ENCODE measurements around the gene RINT1.

The RINT1 gene

DNA sequence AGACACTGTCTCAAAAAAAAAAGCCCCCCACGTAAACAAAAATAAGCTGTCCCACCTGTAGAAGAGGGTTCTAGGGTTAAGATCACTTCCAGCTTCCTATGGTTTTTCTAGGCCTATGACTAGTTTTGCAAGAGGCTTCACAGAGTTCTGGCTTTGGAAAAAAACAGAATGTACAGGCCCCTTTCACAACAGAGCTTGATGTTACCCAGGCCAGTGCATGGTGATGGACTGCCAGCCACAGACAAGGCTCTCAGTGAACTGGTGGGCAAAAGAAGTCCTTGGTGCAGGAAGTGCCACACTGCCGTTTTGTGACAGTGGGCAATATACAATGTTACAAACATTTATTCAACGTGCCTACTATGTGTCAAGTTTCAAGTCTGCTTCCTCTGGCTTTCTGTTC lies 67.5 kb downstream of the RINT1 start:
- no peak for DNase-seq (ENCODE audit: low read depth, low spot score)

DNA sequence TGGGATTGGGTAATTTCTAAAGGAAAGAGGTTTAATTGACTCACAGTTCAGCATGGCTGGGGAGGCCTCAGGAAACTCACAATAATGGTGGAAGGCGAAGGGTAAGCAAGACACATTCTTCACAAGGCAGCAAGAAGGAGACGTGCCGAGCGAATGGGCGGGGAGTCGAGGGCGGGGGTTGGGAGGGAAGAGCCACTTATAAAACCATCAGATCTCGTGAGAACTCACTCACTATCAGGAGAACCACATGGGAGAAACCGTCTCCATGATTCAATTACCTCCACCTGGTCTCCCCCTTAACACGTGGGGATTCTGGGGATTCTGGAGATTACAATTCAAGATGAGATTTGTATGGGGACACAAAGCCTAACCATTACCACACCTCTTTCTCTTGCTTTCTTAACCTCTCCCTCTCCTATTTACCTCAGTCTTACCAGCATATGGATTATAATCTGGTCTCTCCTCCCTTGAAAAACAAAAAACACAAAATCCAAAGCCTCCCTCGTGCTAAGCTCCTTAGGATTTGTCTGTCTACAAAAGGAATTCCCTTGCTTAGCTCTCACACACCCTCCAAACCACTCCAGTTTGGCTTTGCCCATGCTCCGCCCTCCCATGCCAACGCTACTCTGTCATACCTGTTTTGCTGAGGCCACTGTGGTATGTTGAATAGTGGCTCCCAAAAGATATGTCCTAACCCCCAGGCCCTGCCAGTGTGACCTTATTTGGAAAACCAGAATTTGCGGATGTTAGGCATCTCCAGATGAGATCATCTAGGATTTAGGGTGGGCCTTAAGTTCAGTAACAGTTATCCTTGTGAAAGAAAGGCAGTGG lies 68.9 kb downstream of the RINT1 start:
- DNase-seq (ENCODE audit: low read depth, low spot score): no peak

DNA sequence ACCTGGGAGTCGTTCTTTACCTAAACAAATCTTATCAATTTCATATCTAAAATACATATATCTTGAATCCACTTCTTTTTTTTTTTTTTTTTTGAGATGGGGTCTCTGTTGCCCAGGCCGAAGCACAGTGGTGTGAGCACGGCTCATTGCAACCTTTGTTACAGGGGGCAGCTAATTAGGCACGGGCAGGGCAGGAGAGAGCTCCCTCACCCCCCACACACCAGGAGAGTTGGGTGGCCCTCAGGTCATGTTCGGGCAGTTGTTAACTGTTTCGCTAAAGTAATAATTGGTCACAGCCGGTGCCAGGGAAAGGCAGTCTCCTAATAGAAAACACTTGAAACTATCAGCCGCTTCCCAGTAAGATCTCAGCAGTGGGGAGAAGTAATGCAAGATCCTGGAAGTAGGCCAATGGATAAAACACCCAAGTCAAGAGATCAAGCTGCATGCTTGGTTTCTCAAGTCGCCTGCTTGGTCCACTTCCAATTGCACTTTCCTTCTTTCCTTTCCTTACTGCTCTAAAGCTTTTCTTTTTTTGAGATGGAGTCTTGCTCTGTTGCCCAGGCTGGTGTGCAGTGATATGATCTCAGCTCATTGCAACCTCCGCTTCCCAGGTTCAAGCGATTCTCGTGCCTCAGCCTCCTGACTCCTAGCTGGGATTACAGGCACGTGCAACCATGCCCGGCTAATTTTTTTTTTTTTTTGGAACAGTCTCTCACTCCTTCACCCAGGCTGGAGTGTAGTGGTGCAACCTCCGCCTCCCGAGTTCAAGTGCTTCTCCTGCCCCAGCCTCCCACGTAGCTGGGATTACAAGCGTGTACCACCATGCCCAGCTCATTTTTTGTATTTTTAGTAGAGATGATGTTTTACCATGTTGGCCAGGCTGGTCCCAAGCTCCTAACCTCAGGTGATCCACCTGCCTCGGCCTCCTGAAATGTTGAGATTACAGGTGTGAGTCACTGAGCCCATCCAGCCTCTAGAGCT lies 70.6 kb downstream of the RINT1 start:
- no peak for DNase-seq (ENCODE audit: low read depth, low spot score)

DNA sequence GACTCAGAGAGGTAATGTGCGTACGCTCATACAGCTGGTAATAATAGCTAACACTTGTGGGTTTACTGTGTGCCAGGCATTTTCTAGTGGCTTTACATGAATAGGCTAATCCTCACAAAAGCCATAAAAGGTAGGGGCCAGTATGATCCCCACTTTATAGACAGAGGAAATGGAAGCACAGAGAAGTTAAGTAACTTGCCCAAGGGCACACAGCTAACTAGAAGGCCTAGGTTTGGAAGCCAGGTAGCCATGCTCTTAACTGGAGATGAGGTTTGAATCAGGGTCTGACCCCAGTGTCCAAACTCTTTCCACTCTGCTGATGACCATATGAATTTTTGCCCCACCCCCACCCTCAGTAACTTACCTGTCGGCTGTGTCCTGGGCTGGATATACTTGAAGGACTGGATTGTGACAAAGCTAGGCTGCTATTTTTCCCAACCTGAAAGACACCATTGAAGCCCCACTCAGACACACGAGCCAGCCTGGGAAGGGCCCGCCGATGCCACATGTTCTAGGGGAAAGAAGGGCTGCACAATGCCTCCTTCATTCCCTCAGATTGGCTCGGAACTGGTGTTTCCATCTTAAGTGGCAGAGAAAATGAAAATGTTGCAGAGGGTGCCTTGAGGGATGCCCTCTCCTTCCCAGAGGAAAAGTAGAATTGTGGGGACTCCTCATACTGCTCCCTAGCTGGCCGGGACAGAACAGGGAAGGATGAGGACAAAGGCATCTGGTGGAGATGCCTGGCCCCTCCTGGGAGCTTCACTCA lies 78.3 kb downstream of the RINT1 start:
- no peak for DNase-seq (ENCODE audit: low read depth, low spot score)

DNA sequence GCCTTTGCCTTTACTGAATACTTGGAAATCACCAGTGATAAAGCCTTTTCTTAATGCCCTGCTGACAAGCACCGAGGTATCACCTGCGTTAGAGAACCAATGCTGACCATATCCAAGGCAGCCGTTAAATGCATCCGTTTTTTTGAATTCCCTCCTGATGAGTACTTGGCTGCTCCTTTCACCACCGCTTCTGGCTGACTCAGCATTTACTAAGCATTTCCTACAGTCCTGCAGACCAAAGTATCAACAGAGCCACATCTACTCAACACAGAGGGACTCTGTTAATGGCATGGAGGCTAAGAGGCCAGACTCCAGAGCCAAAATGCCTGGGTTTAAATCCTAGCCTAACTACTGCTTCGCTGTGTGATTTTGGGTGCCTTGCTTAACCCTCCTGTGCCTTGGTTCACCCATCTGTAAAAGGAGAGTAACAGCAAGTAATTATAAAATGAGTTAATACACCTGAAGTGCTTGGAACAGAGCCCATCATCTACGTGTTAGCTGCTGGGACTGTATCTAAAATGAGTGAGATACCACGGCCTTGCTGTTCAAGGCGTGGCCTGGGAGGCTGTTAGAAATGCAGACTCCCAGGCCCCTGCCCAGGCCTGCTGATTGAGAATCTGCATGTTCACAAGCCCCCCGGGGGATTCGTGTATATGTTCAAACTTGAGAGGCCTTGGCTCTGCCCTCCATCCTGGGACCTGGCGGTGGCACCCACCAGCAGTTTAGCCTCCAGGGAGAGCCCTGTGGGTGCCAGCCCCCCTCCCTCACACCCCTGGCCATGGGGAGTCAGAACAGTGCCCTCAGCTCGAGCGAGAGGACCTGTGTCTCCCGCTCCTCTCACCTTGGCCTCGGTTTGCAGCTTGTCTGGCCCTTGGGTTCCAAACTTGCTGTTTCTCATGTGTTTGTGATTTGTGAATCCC lies 80.1 kb downstream of the RINT1 start:
- DNase-seq (ENCODE audit: low read depth, low spot score): no peak

DNA sequence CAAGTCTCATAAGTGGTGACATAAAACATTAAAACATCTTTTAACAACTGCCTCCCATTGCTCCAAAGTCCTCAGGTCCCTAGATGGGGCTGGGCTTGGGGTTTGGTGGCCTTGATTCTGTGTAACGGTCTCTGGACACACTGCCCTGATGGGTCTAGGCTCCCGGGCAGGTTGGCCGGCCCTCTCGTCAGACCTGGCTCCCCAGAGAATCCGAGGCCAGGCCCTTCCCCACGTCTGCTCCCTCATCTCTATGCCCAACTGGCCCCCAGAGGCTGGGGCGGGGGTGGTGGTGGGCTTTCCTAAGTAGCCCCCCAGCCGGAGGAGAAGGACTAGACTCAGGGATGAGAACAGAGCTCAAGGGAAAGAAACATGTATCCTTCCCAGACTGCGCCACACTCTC lies 80.8 kb downstream of the RINT1 start:
- DNase-seq (ENCODE audit: low read depth, low spot score): no peak

DNA sequence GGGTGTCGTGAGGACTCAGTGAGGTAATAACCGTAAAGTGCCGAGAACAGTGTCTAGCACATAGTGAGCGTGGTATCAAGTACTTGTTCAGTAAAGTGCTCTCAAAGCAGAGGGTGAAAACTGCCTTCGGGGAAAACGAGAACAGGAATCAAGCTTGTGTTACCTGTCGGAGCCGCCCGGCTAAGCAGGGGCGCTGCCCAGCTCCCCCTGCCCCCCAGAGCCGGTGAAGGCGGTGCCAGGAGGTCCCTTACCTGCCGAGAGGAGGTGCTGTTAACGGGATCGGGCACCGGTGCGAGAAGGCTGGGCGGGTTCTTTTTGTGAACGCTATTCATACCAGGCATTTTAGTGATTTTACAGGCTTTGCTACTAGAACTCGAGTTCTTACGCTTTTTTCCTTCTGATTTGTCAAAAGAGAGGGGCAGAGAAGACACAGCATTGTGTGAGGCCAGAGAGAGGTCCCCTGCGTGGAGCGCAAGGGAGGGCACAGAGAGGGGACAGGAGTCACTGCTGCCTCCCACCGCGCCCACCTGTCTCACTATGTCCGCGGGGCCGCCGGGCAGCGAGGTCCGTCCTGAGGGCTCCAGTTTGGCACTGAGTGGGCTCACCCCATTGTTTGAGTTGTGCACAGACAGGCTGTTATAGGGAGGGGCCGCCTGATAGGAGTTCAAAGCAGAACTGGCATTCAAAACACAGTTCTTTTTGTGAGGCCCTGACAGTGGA lies 81.8 kb downstream of the RINT1 start:
- DNase-seq (ENCODE audit: low read depth, low spot score): no peak

DNA sequence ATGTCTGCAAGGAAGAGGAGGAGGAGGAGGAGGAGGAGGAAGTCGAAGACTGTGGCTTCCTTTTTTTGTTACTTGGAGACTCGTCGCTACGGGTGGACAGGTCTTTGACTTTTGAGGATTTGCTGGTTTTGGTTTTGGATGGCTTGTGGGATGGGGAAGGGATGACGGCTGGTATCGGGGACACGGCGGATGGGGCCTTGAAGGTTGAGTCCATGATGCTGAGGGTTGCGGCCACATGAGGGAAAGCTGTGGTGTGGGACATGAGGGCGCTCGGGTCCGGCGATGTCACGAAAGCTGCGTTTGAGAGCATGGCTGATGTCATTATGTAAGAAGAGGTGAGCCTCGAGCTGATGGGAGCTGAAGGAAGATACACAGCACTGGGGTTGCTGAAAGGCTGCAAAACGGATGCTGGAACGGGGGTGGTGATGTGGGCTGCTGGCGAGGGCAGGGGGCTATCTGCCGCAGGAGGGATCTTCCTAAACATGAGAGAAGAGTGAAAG lies 82.4 kb downstream of the RINT1 start:
- DNase-seq (ENCODE audit: low read depth, low spot score): no peak

All from activated CD4-positive, CD25-positive, alpha-beta regulatory T cell treated with anti-CD3 and anti-CD28 coated beads, Interleukin-2, amount 50 U/mL, for 16 hours (primary cell).